Sigmoid colon (tissue), 7 donors: ENCODE data around the gene CSF2. TPM values are rescaled to one million over a fixed set of nuclear protein-coding genes. Genes with fewer than 3 reads are reported as not detected.

ENCODE experiments used
- DNase-seq: peaks from one replicate; pipeline ENCODE4 v3.0.0-alpha.2; 2019
- H3K27ac ChIP-seq, 4 donors: fragments of 200-600 bp; sonication (generic); one replicate each; pipeline ENCODE4 v1.5.1; 2016 to 2019; ENCODE audit warnings: mild to moderate bottlenecking in 1 of 4
- H3K27me3 ChIP-seq, 3 donors: fragments of 200-600 bp; sonication (generic); one replicate each; pipeline ENCODE4 v1.5.1; 2019; ENCODE audit warnings: mild to moderate bottlenecking in 1 of 3
- H3K36me3 ChIP-seq, 4 donors: fragments of 200-600 bp; sonication (generic); one replicate each; pipeline ENCODE4 v1.5.1; 2016 to 2019
- H3K4me1 ChIP-seq, 4 donors: fragments of 200-600 bp; sonication (generic); one replicate each; pipeline ENCODE4 v1.5.1; 2017 to 2019
- H3K4me3 ChIP-seq, 4 donors: fragments of 200-600 bp; sonication (generic); one replicate each; pipeline ENCODE4 v1.5.1; 2017 to 2019; ENCODE audit warnings: mild to moderate bottlenecking in 2 of 4, moderate library complexity in 1 of 4
- H3K9me3 ChIP-seq, 4 donors: fragments of 200-600 bp in 3 of 4; sonication (generic) in 3 of 4; one replicate each; pipeline versions ENCODE4 v1.5.1 to v1.6.1; 2013 to 2019
- EP300 ChIP-seq, 4 donors: sonication (generic); formaldehyde crosslinking; IDR thresholded peaks; one replicate each; pipeline ENCODE4 v1.6.1; 2017; ENCODE audit warnings: antibody characterized with exemption in 4 of 4
- POLR2A ChIP-seq, 2 donors: fragments of 450-650 bp; IDR thresholded peaks; one replicate each; pipeline ENCODE4 v1.6.1; 2016; ENCODE audit warnings: antibody characterized with exemption in 2 of 2, mild to moderate bottlenecking in 2 of 2, moderate library complexity in 2 of 2
- POLR2AphosphoS5 ChIP-seq, 4 donors: sonication (generic); formaldehyde crosslinking; IDR thresholded peaks; one replicate each; pipeline ENCODE4 v1.6.1; 2017; ENCODE audit warnings: antibody characterized with exemption in 4 of 4
- WGBS, 2 donors: extraction: QIAGEN DNeasy Blood & Tissue Kit; methylation state at CpG; one replicate each; pipeline ENCODE4 v1.1.7; 2013; 5-methylcytosine and 5-hydroxymethylcytosine counted together
- intact Hi-C: fragments of 100-400 bp; cut with DNase I; formaldehyde crosslinking; loops from one replicate; pipeline ENCODE4 v1.15.1; 2023
- polyA plus RNA-seq, 3 donors: library from polyadenylated mRNA; stranded (reverse); fragments of 200-250 nt; gene quantifications; one replicate each; pipeline ENCODE4 v1.2.3, GENCODE V29; 2013
- total RNA-seq, 4 donors: library from RNA; depleted of rRNA; stranded (reverse); fragments of >200 nt; gene quantifications; one replicate each; pipeline ENCODE4 v1.1.0, GENCODE V29; 2016
- TF ChIP-seq, protein P1 (sequence below), 4 experiments: fragments of 450-650 bp in 3 of 4; fragments of 200-600 bp in 1 of 4; IDR thresholded peaks; one replicate each; pipeline ENCODE4 v1.5.1; 2016 to 2019; ENCODE audit warnings: antibody characterized with exemption in 4 of 4, mild to moderate bottlenecking in 3 of 4, moderate library complexity in 2 of 4
- donor health status: healthy with polysubstance abuse.
- donor health status: Bipolar disorder and iron deficiency.
- donor health status: healthy.

The CSF2 gene
- total and polyA plus RNA-seq, 7 donors: 1.1 TPM; not detected in 6

DNA sequence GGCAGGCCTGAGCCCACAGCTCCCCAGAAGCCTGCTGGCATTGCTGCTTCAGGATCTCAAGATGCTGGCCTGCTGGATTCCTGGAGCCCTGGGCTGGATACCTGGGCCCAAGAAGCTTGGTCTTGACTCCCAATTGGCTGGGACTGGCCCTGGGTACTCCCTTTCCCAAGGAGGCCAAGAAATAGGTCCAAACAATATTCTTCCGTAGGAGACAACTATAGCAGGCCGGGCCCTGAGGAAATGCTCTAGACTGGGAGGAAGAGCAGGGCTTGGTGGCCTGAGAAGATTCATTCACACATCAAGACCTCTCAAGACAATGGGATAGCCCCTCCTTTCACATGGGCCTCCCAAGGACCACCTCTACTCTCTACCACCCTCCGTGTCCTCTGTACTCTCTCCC, 7.9 kb downstream of the CSF2 start:
- TF ChIP-seq EP300 (IDR thresholded peaks at IDR 0.05) (no peak), POLR2AphosphoS5 (IDR thresholded peaks at IDR 0.05) (no peak), POLR2A (IDR thresholded peaks at IDR 0.05) (no peak)
- TF ChIP-seq, protein P1, sequence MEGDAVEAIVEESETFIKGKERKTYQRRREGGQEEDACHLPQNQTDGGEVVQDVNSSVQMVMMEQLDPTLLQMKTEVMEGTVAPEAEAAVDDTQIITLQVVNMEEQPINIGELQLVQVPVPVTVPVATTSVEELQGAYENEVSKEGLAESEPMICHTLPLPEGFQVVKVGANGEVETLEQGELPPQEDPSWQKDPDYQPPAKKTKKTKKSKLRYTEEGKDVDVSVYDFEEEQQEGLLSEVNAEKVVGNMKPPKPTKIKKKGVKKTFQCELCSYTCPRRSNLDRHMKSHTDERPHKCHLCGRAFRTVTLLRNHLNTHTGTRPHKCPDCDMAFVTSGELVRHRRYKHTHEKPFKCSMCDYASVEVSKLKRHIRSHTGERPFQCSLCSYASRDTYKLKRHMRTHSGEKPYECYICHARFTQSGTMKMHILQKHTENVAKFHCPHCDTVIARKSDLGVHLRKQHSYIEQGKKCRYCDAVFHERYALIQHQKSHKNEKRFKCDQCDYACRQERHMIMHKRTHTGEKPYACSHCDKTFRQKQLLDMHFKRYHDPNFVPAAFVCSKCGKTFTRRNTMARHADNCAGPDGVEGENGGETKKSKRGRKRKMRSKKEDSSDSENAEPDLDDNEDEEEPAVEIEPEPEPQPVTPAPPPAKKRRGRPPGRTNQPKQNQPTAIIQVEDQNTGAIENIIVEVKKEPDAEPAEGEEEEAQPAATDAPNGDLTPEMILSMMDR (IDR thresholded peaks at IDR 0.05): no peak
- Histone ChIP-seq H3K27ac (no peak overlapping the region), H3K4me1 (no peaks in the 10 kb centered on the region), H3K27me3 (no peaks in the 10 kb centered on the region), H3K36me3 (no peaks in the 10 kb centered on the region), H3K9me3 (no peaks in the 10 kb centered on the region), H3K4me3 (no peak overlapping the region)
- intact Hi-C loops: no loop called here
- no peak for DNase-seq
- WGBS, 2 donors: 97 to 98% methylated on average over 3 of the region's 3 CpGs

DNA sequence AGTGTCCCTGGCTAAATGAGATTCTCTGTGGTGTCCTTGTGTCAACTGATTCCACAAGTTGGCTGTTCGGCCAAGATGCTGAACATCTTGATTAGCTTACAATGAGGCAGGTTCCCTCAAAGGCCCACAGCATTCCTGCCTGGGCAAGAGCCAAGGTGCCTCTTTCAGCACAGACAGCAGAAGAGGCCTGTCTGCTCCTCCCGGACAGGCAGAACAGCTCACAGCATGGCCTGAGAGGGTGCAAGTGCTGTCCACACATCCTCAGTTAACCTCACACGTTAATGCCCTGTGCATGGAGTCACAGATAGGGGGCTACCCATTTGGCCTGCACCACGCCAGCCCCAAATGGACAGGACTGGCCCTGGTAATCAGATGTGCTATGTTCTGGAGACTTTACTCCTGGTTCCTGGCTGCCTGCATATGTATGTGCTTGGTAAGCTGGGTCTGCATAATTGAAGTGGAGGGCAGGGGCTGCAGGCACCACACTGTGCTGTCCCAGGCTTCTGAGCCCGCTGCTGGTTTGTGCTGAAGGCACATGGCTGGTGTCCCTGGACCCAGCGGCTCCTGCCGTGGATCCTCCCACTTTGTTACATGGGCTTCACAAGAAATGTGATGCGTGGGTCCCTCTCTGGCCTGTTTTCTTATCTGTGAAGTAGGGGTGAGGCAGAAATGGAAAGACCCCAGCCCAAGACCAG, 8.9 kb downstream of the CSF2 start:
- H3K9me3 ChIP-seq: no peaks in the 10 kb centered on the region
- H3K27me3 ChIP-seq: no peaks in the 10 kb centered on the region
- no peak overlapping the region for H3K4me3 ChIP-seq
- no peaks in the 10 kb centered on the region for H3K36me3 ChIP-seq
- WGBS, 2 donors: 90 to 91% methylated on average over 8 of the region's 8 CpGs
- no peaks in the 10 kb centered on the region for H3K4me1 ChIP-seq
- TF ChIP-seq POLR2AphosphoS5 (IDR thresholded peaks at IDR 0.05) (no peak), POLR2A (IDR thresholded peaks at IDR 0.05) (no peak), EP300 (IDR thresholded peaks at IDR 0.05) (no peak)
- TF ChIP-seq, protein P1 (IDR thresholded peaks at IDR 0.05): no peak
- H3K27ac ChIP-seq: no peak overlapping the region
- intact Hi-C loops: no loop called here
- no peak for DNase-seq

DNA sequence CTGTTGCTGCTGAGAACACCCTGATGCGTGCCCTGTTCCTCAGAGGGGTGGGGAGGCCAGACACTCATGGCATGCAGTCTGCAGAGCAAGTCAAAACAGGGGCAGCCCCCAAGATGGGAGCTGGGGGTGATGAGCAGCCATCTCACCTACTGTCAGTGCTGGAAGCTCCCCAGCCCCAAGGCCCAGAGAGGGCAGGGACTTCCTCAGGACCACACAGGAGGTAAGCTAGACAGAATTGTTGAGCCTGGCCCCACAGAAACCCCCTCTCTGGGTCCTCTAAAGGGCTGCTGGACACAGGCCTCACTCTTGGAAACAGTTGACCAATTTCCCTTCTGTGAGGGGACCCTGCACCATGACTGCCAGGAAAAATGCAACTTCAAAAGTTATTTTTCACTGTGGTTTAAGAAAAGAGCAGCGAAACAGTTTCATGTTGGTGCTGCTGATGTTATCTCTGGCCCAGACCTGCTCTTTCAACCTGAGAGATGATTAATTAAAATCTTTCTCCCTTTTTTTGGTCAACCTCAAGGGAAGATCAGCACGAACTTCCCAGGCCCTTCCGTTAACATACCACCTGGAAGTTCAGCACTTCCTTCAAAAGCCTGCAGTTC, 9.6 kb downstream of the CSF2 start:
- Histone ChIP-seq H3K36me3 (no peaks in the 10 kb centered on the region), H3K9me3 (no peaks in the 10 kb centered on the region), H3K4me1 (no peaks in the 10 kb centered on the region), H3K27me3 (no peaks in the 10 kb centered on the region), H3K4me3 (no peak overlapping the region), H3K27ac (no peak overlapping the region)
- intact Hi-C loops: no loop called here
- DNase-seq: peak; percentile 25
- TF ChIP-seq POLR2AphosphoS5 (IDR thresholded peaks at IDR 0.05): no peak
- TF ChIP-seq, protein P1 (IDR thresholded peaks at IDR 0.05): no peak
- WGBS, 2 donors: 75 to 89% methylated on average over 4 of the region's 4 CpGs

DNA sequence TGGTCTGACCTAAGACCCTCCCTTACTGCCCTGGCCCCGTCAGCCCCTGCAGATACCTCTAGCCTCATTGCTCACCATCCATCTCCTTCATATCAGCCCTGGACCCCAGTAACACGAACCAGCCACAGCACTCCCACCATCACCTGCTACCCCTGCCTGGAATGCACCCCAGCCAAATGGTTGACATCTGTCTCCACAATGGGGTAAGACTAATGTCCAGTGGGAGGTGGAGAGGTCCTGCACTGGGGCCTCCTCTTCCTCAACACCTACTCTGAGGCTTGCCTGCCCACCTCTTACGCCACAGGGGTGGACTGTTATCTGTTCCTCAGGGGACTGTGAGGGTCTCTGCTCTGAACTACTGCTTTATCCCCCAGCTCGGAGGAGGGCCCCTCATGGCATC, 12.1 kb downstream of the CSF2 start:
- Histone ChIP-seq H3K9me3 (no peaks in the 10 kb centered on the region), H3K27ac (no peak overlapping the region), H3K4me1 (no peaks in the 10 kb centered on the region), H3K4me3 (no peak overlapping the region), H3K27me3 (no peaks in the 10 kb centered on the region), H3K36me3 (no peaks in the 10 kb centered on the region)
- 87 to 92% methylated on average over 4 of the region's 4 CpGs for WGBS, 2 donors
- intact Hi-C loops: no loop called here
- peak; percentile 40 for DNase-seq
- TF ChIP-seq POLR2AphosphoS5 (IDR thresholded peaks at IDR 0.05): no peak

DNA sequence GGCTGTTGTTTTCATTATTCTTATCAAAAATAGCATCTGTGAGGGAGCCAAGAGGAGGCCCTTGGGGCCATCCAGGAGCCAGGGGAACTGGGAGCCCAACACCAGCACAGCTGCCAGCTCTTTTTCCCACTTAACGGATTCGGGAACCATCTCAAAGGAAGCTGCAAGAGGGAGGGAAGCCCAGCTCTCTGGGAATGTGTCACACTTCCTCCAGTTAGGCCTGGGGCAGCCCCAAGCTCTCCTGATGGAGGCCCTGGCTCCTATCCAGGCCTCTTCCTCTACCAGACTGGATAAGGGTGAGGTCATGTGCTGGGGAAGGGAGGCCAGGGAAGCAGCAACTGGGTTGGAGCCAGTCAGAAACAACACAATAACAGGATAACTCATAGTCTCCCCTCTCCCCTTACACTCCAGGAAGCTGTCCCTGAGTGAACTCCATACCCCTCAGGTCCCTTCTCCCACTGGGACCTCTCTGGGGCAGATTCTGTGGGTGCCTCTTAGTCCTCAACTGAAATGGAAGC, 12.7 kb downstream of the CSF2 start:
- no peak overlapping the region for H3K27ac ChIP-seq
- H3K9me3 ChIP-seq: no peaks in the 10 kb centered on the region
- no peak overlapping the region for H3K4me3 ChIP-seq
- WGBS, 2 donors: 63 to 74% methylated on average over 2 of the region's 2 CpGs
- DNase-seq: peak; percentile 82
- no peaks in the 10 kb centered on the region for H3K27me3 ChIP-seq
- no peaks in the 10 kb centered on the region for H3K36me3 ChIP-seq
- H3K4me1 ChIP-seq: no peaks in the 10 kb centered on the region
- TF ChIP-seq, protein P1 (IDR thresholded peaks at IDR 0.05): no peak
- no peak for TF ChIP-seq EP300 (IDR thresholded peaks at IDR 0.05)
- no peak for TF ChIP-seq POLR2A (IDR thresholded peaks at IDR 0.05)
- TF ChIP-seq POLR2AphosphoS5 (IDR thresholded peaks at IDR 0.05): no peak
- intact Hi-C loops: no loop called here
